ENCODE results near the gene IGIP.

The IGIP gene

GRCh38 chr5:140111859-140112551 is 13.7 kb upstream of the IGIP start:
- DNase-seq = no peak

DNA sequence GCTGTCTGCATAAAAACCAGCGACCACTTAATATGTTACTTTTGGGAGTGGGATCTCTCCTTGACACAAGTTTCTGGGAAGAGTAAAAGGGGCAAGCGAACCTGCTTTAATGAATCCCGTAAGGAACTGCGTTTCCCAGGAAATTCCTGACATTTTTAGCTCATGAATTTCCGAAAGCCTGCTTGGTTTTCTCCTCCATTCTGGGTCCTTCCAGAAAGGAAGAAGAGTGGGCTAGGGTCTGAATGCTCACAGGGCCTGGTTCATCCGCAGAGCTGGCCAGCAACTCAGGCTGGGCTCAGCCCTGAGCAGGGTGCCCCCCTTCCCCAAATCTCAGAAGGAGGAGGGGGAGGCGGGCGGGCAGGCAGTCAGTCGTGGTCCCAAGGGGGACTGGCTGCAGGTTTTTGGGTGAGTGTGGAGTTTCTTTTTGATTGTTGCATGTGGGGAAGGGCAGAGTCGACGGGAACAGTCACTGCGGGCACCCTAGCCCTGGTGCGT is 13.0 kb upstream of the IGIP start:
- DNase-seq = no peak

DNA sequence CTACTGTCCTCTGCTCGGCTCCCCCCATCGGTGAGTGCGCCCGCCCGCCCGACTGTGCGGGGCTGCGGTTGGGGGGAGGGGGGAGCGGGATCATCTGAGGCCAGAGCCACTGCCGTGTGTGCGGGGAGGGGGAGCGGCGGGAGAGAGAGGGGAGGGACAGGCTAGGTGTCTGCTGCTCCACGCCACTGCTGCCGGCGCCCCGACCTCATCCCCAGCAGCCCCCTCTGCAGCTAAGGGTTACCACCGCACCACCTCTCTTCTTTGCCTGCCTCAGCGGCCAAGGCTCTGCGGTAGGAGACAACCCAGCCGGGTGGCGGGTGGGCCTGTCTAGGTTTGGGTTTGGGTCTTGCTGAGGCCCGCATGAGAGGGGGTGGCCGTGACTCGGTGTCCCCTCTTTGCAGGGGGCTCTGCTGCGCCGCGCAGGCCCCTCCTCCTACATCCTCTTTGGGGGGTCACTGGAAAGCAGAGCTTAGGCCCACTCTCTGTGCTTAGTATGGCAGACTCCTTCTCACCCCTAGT is 12.5 kb upstream of the IGIP start:
- DNase-seq = peak; percentile 23

DNA sequence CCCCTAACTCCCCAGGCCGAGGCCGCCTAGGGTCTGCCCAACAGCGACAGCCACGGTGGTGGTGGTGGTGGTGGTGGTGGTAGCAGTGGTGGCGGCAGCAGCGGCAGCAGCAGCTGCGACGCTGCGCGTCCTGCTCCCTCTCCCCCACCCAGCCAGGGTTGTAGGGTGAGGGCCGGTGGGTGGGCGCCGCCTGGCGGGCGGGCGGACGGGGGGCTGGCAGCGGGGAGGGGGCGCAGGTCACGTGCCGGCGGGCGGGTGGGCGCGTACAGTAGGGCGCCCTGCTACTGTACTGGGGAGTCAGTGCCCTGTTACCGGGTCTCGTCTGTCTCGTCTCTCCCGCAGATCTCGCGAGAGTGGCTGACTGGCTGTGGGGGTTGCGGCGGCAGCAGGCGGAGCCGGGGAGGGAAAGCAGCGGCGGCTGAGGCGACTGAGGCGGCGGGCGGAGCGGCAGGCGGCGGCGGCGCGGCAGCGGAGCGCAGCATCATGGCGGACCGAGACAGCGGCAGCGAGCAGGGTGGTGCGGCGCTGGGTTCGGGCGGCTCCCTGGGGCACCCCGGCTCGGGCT is 12.0 kb upstream of the IGIP start, which contains the start of gene PURA:
Gene PURA (plus strand): TSS at position 411 of the 565 bp plus-strand sequence. CDS start 73 bp downstream, at position 484.
- peak; percentile 96 for DNase-seq

GRCh38 chr5:140114341-140115185 is 11.2 kb upstream of the IGIP start:
- DNase-seq = peak; percentile 40

DNA sequence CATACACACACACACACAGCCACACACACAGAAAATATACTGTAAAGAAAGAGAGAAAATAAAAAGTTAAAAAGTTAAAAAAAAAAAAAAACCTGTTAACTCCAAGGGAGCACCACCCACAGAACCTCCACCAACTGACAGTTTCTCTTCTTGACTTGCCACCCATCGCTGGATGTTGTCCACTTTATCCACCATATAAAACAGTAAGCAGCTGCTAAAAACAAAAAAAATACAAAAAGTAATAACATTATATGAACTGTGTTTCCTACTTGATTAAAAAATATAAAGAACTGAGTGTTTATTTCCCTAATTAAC is 10.6 kb upstream of the IGIP start:
- no peak for DNase-seq

DNA sequence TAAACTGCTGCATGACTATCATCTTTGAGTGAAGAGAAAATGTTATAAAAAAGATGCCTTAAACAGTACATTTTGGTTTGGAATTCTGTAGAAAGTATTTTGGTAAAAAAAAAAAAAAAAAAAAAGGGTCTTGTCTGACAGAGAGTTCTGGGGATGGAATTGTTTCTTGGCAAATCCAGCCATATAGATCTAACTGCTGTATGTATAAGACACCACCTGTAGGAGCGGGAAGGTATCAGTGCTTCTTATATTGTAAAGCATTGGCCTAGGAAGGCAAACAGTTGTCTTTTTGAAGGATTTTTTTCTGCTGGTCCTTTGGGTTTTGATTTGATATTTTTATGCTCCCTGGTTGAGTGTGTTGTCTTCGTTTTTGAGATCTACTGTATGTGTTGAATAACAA is 9.0 kb upstream of the IGIP start:
- DNase-seq = no peak

GRCh38 chr5:140117523-140117922 is 8.2 kb upstream of the IGIP start:
- no peak for DNase-seq

- DNase-seq = no peak
Observed at GRCh38 chr5:140118302-140118936, 7.3 kb upstream of the IGIP start.

GRCh38 chr5:140126315-140127012 is 727 bp downstream of the IGIP start:
- DNase-seq = no peak

GRCh38 chr5:140128376-140128775 is 2.6 kb downstream of the IGIP start:
- DNase-seq = no peak

GRCh38 chr5:140130949-140131733 is 5.4 kb downstream of the IGIP start:
- no peak for DNase-seq

GRCh38 chr5:140131967-140132409 is 6.3 kb downstream of the IGIP start:
- no peak for DNase-seq

DNA sequence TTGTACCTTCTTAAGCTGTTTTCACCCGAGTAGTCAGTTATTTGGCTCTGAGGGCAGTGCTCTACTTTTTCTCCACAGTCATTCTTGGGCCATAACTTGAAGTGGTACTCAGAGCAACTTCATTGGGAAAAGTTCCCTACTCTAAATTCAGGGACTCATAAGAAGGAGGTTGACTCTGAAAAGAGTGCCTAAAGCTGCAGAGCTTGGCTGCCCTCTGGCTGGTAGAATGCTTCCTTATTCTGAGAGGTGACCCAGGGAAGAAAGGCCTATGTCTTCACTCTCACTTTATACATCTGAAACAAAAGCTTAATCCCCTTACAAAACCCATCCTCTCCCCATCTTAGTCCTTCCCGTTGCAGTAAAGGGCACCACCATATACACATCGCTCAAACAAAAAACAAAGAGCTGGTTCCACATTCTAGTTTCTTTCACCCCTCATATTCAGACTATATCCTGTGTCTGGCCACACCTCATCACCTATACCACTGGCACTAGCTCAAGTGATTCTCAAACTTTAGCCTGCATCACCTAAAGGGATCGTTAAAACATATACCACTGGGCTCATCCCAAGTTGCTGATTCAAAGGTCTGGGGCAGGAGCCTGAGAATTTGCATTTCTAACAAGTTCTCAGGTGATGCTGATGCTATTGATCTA is 7.9 kb downstream of the IGIP start:
- no peak for DNase-seq

GRCh38 chr5:140134277-140134935 is 8.7 kb downstream of the IGIP start:
- DNase-seq = no peak

- no peak for DNase-seq
Observed at GRCh38 chr5:140135127-140135526, 9.4 kb downstream of the IGIP start.

- no peak for DNase-seq
Observed at GRCh38 chr5:140136624-140137023, 10.9 kb downstream of the IGIP start.

DNA sequence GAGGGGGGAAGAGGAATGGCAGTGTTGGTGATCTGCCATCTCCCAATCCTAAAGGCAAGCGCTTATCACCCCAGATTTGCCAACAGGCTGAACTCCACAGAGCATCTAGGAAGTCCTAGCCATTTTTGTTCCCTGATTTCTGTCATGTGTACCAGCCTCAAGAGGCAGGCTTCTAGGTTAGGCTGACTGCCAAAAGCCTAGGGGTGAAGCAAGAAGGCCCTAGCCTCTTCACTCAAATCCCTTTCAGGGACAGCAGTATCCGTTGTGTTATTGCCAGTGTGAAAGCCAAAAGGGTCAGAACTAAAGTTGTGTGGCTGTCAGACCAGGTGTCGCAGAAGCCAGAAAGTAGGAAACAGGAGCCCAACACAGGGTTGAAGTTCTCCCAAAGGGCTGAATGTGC is 14.7 kb downstream of the IGIP start:
- no peak for DNase-seq

DNA sequence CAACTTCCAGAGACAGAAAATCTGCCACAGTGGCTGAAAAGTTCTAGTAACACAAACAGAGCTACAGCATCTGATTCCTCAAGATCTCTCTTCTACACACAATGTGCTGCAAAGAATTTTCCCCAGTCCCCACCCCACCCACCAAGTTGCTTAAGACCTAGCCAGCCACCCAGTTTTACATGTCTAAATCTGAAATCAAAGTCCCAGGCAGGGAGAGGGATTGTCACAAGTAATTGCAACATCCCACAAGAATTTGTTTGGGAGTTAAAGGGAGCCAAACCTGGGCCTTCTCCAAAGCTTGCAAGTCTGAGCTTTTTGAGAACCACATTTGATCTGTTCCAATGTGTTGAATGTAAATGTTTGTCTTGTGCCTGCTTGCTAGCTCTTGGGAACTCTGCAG is 15.5 kb downstream of the IGIP start:
- no peak for DNase-seq

GRCh38 chr5:140142246-140142645 is 16.5 kb downstream of the IGIP start:
- no peak for DNase-seq

All from activated naive CD4-positive, alpha-beta T cell treated with Interleukin-2 at 50 U/mL for 16 hours (primary cell).